T follicular helper cell (primary cell): ENCODE data around the gene FAM107A.
A peak's percentile ranks its signal among the peaks of the same experiment; 100 is the strongest.

Source experiments
- DNase-seq: peaks from one replicate; pipeline ENCODE4 v3.0.0-alpha.2; 2020; ENCODE audit warnings: low read depth

The FAM107A gene

GRCh38 chr3:58591517-58592510, 14.6 kb upstream of the FAM107A start:
- DNase-seq = no peak

- DNase-seq = no peak
Observed at GRCh38 chr3:58588030-58588614, 10.9 kb upstream of the FAM107A start.

- no peak for DNase-seq
Observed at GRCh38 chr3:58586776-58587192, 9.6 kb upstream of the FAM107A start.

GRCh38 chr3:58585994-58586393, 8.8 kb upstream of the FAM107A start:
- DNase-seq = no peak

GRCh38 chr3:58585005-58585786, 8.0 kb upstream of the FAM107A start:
- DNase-seq = peak; percentile 13

- no peak for DNase-seq
Observed at GRCh38 chr3:58584690-58585004, 7.5 kb upstream of the FAM107A start.

- no peak for DNase-seq
Observed at GRCh38 chr3:58581328-58582091, 4.3 kb upstream of the FAM107A start.

- DNase-seq = no peak
Observed at GRCh38 chr3:58580826-58581327, 3.7 kb upstream of the FAM107A start.

- DNase-seq = no peak
Observed at GRCh38 chr3:58578873-58579272, 1.7 kb upstream of the FAM107A start.

- no peak for DNase-seq
Observed at GRCh38 chr3:58576716-58577115, 475 bp downstream of the FAM107A start.

- no peak for DNase-seq
Observed at GRCh38 chr3:58575971-58576652, 1.1 kb downstream of the FAM107A start.

- DNase-seq = no peak
Observed at GRCh38 chr3:58574682-58575081, 2.5 kb downstream of the FAM107A start.

- no peak for DNase-seq
Observed at GRCh38 chr3:58574106-58574505, 3.1 kb downstream of the FAM107A start.

GRCh38 chr3:58573640-58574039, 3.6 kb downstream of the FAM107A start:
- DNase-seq = no peak

GRCh38 chr3:58572634-58573230, 4.5 kb downstream of the FAM107A start:
- DNase-seq = no peak

GRCh38 chr3:58572013-58572633, 5.1 kb downstream of the FAM107A start:
- DNase-seq = no peak

GRCh38 chr3:58570851-58571250, 6.3 kb downstream of the FAM107A start:
- DNase-seq = no peak

GRCh38 chr3:58569287-58570001, 7.7 kb downstream of the FAM107A start:
- DNase-seq = no peak

- DNase-seq = peak; percentile 44
Observed at GRCh38 chr3:58568572-58569286, 8.5 kb downstream of the FAM107A start.
